ENCODE data around the gene DIPK1C.

The DIPK1C gene

DNA sequence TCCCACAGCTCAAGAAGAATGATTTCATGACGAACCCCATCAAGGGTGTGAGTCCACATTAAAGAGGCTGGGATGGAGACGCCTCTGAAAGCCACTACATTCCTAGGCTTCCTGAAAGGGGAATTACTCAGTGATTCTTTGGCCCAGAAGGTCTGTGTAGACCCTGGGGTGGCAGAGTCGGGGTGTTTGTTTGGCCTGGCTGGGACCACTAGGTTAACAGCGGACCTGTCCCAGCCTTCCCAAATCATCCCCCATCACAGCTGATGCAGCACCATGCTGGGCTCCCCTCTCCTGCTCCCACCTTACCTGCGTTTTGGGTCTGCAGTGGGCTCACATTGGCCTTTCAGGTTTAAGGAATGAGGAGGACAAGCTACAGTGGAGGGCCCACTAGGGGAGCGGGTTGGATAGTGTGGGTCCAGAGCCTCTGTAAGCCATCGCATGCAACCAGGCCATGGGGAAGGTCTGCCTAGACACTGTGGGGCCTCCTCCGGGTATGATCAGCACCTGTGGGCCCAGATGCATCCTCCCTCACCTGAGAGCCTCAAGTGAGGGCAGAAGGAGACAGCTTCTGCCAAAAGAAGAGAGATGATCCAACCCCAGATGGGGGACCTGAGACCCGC is 16.2 kb downstream of the DIPK1C start:
- H3K4me3 ChIP-seq (ENCODE audit: low read depth, low read length), result no peak overlapping the region
- no peak for TF ChIP-seq CTCF (IDR thresholded peaks at IDR 0.05; ENCODE audit: low read depth, low read length)
- in situ Hi-C loops (cut with HindIII; ENCODE audit: low sequenced_read_pairs), result no loop called here
- DNase-seq (ENCODE audit: low read depth, low spot score), result no peak

GRCh38 chr18:74438091-74438490 is 19.0 kb downstream of the DIPK1C start:
- in situ Hi-C loops (cut with HindIII; ENCODE audit: low sequenced_read_pairs), result no loop called here
- no peak overlapping the region for H3K4me3 ChIP-seq (ENCODE audit: low read depth, low read length)
- DNase-seq (ENCODE audit: low read depth, low spot score), result no peak
- TF ChIP-seq CTCF (IDR thresholded peaks at IDR 0.05; ENCODE audit: low read depth, low read length), result no peak

GRCh38 chr18:74436158-74436769 is 20.8 kb downstream of the DIPK1C start:
- no peak for TF ChIP-seq CTCF (IDR thresholded peaks at IDR 0.05; ENCODE audit: low read depth, low read length)
- in situ Hi-C loops (cut with HindIII; ENCODE audit: low sequenced_read_pairs), result no loop called here
- H3K4me3 ChIP-seq (ENCODE audit: low read depth, low read length), result no peak overlapping the region

DNA sequence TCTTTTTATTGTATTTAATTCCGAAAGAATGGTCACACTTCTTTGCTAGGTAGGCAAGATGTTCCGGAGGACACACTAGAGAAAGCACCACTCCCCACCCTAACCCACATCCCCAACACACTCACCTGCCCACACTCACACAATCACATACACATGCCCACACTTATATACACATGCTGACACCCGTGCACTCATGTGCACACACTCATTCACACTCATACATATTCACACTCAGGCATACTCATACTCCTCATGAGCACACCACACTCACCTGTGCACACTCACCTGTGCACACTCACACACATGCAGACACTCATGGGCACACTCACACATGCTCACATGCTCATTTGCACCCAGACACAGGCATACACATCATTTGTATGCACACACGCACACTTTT is 21.4 kb downstream of the DIPK1C start:
- in situ Hi-C loops (cut with HindIII; ENCODE audit: low sequenced_read_pairs), result no loop called here
- H3K4me3 ChIP-seq (ENCODE audit: low read depth, low read length), result no peak overlapping the region
- TF ChIP-seq CTCF (IDR thresholded peaks at IDR 0.05; ENCODE audit: low read depth, low read length), result no peak
- no peak for DNase-seq (ENCODE audit: low read depth, low spot score)

More at GRCh38 chr18:74436158-74436769, 20.8 kb downstream of the DIPK1C start:
- DNase-seq (ENCODE audit: low read depth, low spot score), result no peak

DNA sequence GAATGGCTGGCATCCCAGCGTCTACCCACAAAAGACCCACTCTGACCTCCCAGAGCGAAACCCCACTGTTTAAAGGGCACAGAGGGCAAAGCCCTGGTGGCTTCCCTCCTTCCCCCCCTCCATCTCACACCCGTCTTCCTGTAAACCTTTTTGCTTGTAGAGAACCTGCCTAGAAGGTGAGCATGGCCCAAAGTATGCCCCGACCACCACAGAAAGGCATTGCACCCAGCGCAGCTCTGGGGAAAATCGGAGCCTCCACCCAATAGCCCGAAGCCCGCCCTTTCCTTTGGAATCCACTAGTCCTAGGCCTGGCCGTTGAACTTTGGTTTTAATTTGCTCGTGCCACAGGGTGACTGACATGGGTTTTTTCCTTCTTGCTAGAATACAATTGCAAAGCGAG is 22.6 kb downstream of the DIPK1C start:
- no peak for DNase-seq (ENCODE audit: low read depth, low spot score)
- TF ChIP-seq CTCF (IDR thresholded peaks at IDR 0.05; ENCODE audit: low read depth, low read length), result no peak
- in situ Hi-C loops (cut with HindIII; ENCODE audit: low sequenced_read_pairs), result no loop called here
- H3K4me3 ChIP-seq (ENCODE audit: low read depth, low read length), result no peak overlapping the region

DNA sequence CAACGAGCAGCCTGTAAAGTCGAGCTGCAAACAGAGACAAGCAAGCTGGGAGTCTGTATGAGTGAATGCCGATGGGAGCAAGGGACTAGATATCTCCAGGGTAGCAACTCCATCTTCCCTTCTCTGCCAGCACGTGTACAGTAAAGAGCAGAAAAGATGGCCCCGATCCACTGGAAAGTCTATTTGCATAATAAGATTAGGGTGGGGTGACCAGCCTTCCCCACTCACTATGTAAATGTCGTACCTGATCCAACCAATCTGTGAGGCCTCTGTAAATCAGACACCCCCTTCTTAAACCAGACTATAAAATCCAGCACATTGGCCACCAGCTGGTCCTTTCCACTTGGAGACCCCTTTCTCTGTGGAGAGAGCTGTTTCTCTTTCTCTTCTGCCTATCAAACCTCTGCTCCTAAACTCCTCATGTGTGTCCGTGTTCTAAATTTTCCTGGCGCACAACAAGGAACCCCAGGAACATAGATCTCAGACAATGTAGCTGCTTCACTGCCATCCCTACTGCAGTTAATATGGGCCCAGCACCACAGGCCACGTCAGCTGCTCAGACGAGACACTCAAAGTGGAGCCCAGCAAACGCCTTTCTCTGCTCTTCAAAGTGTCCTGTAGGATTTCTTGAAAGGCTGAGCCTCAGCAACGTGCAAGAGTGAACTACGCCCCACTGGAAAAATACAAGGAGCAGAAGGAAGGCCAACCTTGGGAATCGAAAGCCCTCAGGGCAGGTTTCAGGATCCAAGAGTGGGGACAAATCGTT is 26.1 kb downstream of the DIPK1C start:
- no peak overlapping the region for H3K4me3 ChIP-seq (ENCODE audit: low read depth, low read length)
- no peak for DNase-seq (ENCODE audit: low read depth, low spot score)
- no peak for TF ChIP-seq CTCF (IDR thresholded peaks at IDR 0.05; ENCODE audit: low read depth, low read length)
- in situ Hi-C loops (cut with HindIII; ENCODE audit: low sequenced_read_pairs), result no loop called here

Measured in astrocyte of the spinal cord (primary cell).